GM18507 (cell line): Measurements from ENCODE around the gene BMPER.

Experiments
- DNase-seq: peaks from one replicate; pipeline ENCODE4 v3.0.0; 2011; ENCODE audit warnings: low read depth; ENCODE audit not compliant: insufficient read length; ENCODE audit errors: extremely low spot score
- FAIRE-seq: peaks from 2 replicates; lab custom pipeline; 2011; peaks lifted over from hg19 to GRCh38; lab: Jason Lieb, UNC

BMPER gene

GRCh38 chr7:33918438-33919143 is 13.3 kb downstream of the BMPER start:
- no peak for FAIRE-seq
- no peak for DNase-seq

GRCh38 chr7:33919449-33919848 is 14.1 kb downstream of the BMPER start:
- FAIRE-seq (no peak), DNase-seq (no peak)

- FAIRE-seq = no peak
- no peak for DNase-seq
Measured at GRCh38 chr7:33921216-33921938, 16.0 kb downstream of the BMPER start.

GRCh38 chr7:33922820-33923219 is 17.5 kb downstream of the BMPER start:
- no peak for DNase-seq

GRCh38 chr7:33923440-33924229 is 18.3 kb downstream of the BMPER start:
- DNase-seq (no peak), FAIRE-seq (no peak)

More at GRCh38 chr7:33922820-33923219, 17.5 kb downstream of the BMPER start:
- FAIRE-seq = no peak

- no peak for FAIRE-seq
Measured at GRCh38 chr7:33926535-33926934, 21.2 kb downstream of the BMPER start.

GRCh38 chr7:33928986-33929385 is 23.6 kb downstream of the BMPER start:
- no peak for FAIRE-seq
- no peak for DNase-seq

More at GRCh38 chr7:33926535-33926934, 21.2 kb downstream of the BMPER start:
- no peak for DNase-seq

GRCh38 chr7:33932221-33932620 is 26.9 kb downstream of the BMPER start:
- no peak for FAIRE-seq
- DNase-seq = no peak

GRCh38 chr7:33932832-33933468 is 27.6 kb downstream of the BMPER start:
- FAIRE-seq = peak; percentile 77
- peak; percentile 28 for DNase-seq

GRCh38 chr7:33933611-33934281 is 28.4 kb downstream of the BMPER start:
- DNase-seq = no peak
- no peak for FAIRE-seq

GRCh38 chr7:33934391-33934790 is 29.1 kb downstream of the BMPER start:
- DNase-seq = no peak
- no peak for FAIRE-seq

GRCh38 chr7:33936503-33936902 is 31.2 kb downstream of the BMPER start:
- no peak for FAIRE-seq
- no peak for DNase-seq

GRCh38 chr7:33937871-33938270 is 32.5 kb downstream of the BMPER start:
- FAIRE-seq (no peak), DNase-seq (no peak)

GRCh38 chr7:33939121-33939520 is 33.8 kb downstream of the BMPER start:
- no peak for FAIRE-seq
- no peak for DNase-seq

GRCh38 chr7:33940503-33940902 is 35.2 kb downstream of the BMPER start:
- FAIRE-seq (no peak), DNase-seq (no peak)

- DNase-seq (no peak), FAIRE-seq (no peak)
Measured at GRCh38 chr7:33941418-33941817, 36.1 kb downstream of the BMPER start.

- DNase-seq (no peak), FAIRE-seq (no peak)
Measured at GRCh38 chr7:33946094-33946699, 40.9 kb downstream of the BMPER start.

GRCh38 chr7:33950047-33950714 is 44.8 kb downstream of the BMPER start:
- FAIRE-seq = no peak
- DNase-seq = no peak
